GM12878 (cell line): ENCODE data around the gene IFITM1. TPM values are rescaled to one million over a fixed set of nuclear protein-coding genes. Genes with fewer than 3 reads are reported as not detected.

Experiments used
- BCL11A ChIP-seq: IDR thresholded peaks from 2 replicates; pipeline ENCODE4 v1.6.1; 2011; ENCODE audit warnings: low read depth, low read length
- CBFB ChIP-seq: IDR thresholded peaks from 2 replicates; pipeline ENCODE4 v1.6.1; 2016; ENCODE audit warnings: antibody characterized with exemption, low read depth
- HDGF ChIP-seq: fragments of 450-650 bp; IDR thresholded peaks from 2 replicates; pipeline ENCODE4 v1.6.1; 2016; ENCODE audit warnings: antibody characterized with exemption
- LARP7 ChIP-seq: fragments of 450-650 bp; IDR thresholded peaks from 2 replicates; pipeline ENCODE4 v1.6.1; 2017; ENCODE audit warnings: mild to moderate bottlenecking
- MEF2A ChIP-seq: IDR thresholded peaks from 2 replicates; pipeline ENCODE4 v1.6.1; 2011; ENCODE audit warnings: low read depth, mild to moderate bottlenecking, low read length, moderate library complexity; ENCODE audit not compliant: insufficient read depth
- RUNX3 ChIP-seq: IDR thresholded peaks from 2 replicates; pipeline ENCODE4 v1.6.1; 2012; ENCODE audit warnings: low read length, inconsistent platforms
- SMARCA5 ChIP-seq: fragments of 450-650 bp; IDR thresholded peaks from 2 replicates; pipeline ENCODE4 v1.6.1; 2017; ENCODE audit warnings: mild to moderate bottlenecking
- YY1 ChIP-seq: IDR thresholded peaks from 2 replicates; pipeline ENCODE4 v1.6.1; 2011; ENCODE audit warnings: low read depth, mild to moderate bottlenecking, low read length
- polyA plus RNA-seq, 11 experiments: library from polyadenylated mRNA; depleted of rRNA in 4 of 11; unstranded in 6 of 11; stranded (reverse) in 5 of 11; fragments of >200 nt; fragmentation: Nextera tagmentation in 4 of 11; fragmentation: Illumina TruSeq in 1 of 11; extraction: Ambion mirVana in 4 of 11; extraction: Trizol in 1 of 11; gene quantifications; 1 replicate in 1 of 11; 2 replicates in 10 of 11; pipeline versions ENCODE4 v1.2.1 to v1.2.3, GENCODE V29; 2011 to 2016; ENCODE audit warnings: inconsistent platforms in 2 of 11, missing spikeins in 2 of 11, low read depth in 1 of 11
- total RNA-seq, 4 experiments: library from RNA; depleted of rRNA in 3 of 4; stranded (reverse); fragments of >200 nt in 3 of 4; fragmentation: Illumina TruSeq in 1 of 4; extraction: Trizol in 1 of 4; gene quantifications; 2 replicates each; pipeline versions ENCODE4 v1.2.1 to v1.2.3, GENCODE V29; 2013 to 2021
- TF ChIP-seq, protein P1 (sequence below): fragments of 450-650 bp; IDR thresholded peaks from 2 replicates; pipeline ENCODE4 v1.6.1; 2017; ENCODE audit warnings: mild to moderate bottlenecking, moderate library complexity
- TF ChIP-seq, protein P2 (sequence below), 3 experiments: IDR thresholded peaks in 2 of 3; conservative IDR thresholded peaks in 1 of 3; 2 replicates each; pipeline ENCODE4 v1.5.1; 2011; ENCODE audit warnings: low read depth in 3 of 3, low read length in 3 of 3, mild to moderate bottlenecking in 3 of 3, control low read depth in 2 of 3, moderate library complexity in 2 of 3, inconsistent platforms in 1 of 3, mixed read lengths in 1 of 3; ENCODE audit not compliant: control insufficient read depth in 2 of 3, insufficient read depth in 1 of 3; ENCODE audit errors: extremely low read depth in 1 of 3
- TF ChIP-seq, protein P3 (sequence below): fragments of 450-650 bp; conservative IDR thresholded peaks from 2 replicates; pipeline ENCODE4 v1.6.1; 2017; ENCODE audit warnings: mild to moderate bottlenecking, moderate library complexity
- TF ChIP-seq, protein P4 (sequence below): fragments of 450-650 bp; IDR thresholded peaks from 2 replicates; pipeline ENCODE4 v1.6.1; 2016; ENCODE audit warnings: mild to moderate bottlenecking
- TF ChIP-seq, protein P5 (sequence below): IDR thresholded peaks from 2 replicates; pipeline ENCODE4 v1.6.1; 2011; ENCODE audit warnings: mild to moderate bottlenecking, low read depth, low read length, moderate library complexity; ENCODE audit not compliant: insufficient replicate concordance

Gene IFITM1
- total and polyA plus RNA-seq, 10 of the 15 experiments (the other 5 are each of a cell fraction or from before 2014, with no cell fraction given): 396 to 2,788 (median 607) TPM

DNA sequence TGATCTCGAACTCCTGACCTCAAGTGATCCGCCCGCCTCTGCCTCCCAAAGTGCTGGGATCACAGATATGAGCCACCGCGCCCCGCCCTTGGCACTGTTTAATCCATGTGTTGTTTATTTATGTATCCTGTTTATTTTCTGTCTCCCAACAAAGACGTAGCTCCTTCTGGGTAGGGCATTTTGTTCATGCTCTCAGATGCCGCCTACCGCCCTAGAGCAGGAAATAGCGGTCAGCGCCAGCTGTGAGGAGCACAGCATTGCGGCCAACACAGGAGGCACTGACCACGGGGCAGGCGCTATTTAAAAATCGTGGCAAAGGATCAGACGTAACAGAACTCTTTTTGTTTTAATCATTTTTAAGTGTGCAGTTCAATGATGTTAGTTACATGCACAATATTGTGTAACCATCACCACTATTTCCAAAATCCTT lies 45.1 kb upstream of the IFITM1 start (continued):
- TF ChIP-seq, protein P1, sequence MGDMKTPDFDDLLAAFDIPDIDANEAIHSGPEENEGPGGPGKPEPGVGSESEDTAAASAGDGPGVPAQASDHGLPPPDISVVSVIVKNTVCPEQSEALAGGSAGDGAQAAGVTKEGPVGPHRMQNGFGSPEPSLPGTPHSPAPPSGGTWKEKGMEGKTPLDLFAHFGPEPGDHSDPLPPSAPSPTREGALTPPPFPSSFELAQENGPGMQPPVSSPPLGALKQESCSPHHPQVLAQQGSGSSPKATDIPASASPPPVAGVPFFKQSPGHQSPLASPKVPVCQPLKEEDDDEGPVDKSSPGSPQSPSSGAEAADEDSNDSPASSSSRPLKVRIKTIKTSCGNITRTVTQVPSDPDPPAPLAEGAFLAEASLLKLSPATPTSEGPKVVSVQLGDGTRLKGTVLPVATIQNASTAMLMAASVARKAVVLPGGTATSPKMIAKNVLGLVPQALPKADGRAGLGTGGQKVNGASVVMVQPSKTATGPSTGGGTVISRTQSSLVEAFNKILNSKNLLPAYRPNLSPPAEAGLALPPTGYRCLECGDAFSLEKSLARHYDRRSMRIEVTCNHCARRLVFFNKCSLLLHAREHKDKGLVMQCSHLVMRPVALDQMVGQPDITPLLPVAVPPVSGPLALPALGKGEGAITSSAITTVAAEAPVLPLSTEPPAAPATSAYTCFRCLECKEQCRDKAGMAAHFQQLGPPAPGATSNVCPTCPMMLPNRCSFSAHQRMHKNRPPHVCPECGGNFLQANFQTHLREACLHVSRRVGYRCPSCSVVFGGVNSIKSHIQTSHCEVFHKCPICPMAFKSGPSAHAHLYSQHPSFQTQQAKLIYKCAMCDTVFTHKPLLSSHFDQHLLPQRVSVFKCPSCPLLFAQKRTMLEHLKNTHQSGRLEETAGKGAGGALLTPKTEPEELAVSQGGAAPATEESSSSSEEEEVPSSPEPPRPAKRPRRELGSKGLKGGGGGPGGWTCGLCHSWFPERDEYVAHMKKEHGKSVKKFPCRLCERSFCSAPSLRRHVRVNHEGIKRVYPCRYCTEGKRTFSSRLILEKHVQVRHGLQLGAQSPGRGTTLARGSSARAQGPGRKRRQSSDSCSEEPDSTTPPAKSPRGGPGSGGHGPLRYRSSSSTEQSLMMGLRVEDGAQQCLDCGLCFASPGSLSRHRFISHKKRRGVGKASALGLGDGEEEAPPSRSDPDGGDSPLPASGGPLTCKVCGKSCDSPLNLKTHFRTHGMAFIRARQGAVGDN: peak; percentile 14; the same call in 1 of the 2 replicates
- TF ChIP-seq LARP7 (0 out of 2 replicates have a peak, but pooled peaks have one; percentile 29), BCL11A (peak; percentile 53; the same call in 1 of the 2 replicates), MEF2A (peak; percentile 34; the same call in 1 of the 2 replicates), RUNX3 (peak; percentile 86), HDGF (0 out of 2 replicates have a peak, but pooled peaks have one; percentile 40), YY1 (0 out of 2 replicates have a peak, but pooled peaks have one; percentile 10), CBFB (0 out of 2 replicates have a peak, but pooled peaks have one; percentile 20), SMARCA5 (peak; percentile 88; the same call in 1 of the 2 replicates)
- TF ChIP-seq, protein P2, sequence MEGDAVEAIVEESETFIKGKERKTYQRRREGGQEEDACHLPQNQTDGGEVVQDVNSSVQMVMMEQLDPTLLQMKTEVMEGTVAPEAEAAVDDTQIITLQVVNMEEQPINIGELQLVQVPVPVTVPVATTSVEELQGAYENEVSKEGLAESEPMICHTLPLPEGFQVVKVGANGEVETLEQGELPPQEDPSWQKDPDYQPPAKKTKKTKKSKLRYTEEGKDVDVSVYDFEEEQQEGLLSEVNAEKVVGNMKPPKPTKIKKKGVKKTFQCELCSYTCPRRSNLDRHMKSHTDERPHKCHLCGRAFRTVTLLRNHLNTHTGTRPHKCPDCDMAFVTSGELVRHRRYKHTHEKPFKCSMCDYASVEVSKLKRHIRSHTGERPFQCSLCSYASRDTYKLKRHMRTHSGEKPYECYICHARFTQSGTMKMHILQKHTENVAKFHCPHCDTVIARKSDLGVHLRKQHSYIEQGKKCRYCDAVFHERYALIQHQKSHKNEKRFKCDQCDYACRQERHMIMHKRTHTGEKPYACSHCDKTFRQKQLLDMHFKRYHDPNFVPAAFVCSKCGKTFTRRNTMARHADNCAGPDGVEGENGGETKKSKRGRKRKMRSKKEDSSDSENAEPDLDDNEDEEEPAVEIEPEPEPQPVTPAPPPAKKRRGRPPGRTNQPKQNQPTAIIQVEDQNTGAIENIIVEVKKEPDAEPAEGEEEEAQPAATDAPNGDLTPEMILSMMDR (IDR thresholded peaks at IDR 0.05 in 2 of 3, conservative IDR thresholded peaks at IDR 0.05 in 1 of 3; ENCODE audit: control insufficient read depth in 2 of 3, extremely low read depth in 1 of 3, insufficient read depth in 1 of 3, low read depth in 3 of 3, low read length in 3 of 3): peak in 1 of 3 experiments; percentile 14; a peak in 1 of 6 replicates
- TF ChIP-seq, protein P3, sequence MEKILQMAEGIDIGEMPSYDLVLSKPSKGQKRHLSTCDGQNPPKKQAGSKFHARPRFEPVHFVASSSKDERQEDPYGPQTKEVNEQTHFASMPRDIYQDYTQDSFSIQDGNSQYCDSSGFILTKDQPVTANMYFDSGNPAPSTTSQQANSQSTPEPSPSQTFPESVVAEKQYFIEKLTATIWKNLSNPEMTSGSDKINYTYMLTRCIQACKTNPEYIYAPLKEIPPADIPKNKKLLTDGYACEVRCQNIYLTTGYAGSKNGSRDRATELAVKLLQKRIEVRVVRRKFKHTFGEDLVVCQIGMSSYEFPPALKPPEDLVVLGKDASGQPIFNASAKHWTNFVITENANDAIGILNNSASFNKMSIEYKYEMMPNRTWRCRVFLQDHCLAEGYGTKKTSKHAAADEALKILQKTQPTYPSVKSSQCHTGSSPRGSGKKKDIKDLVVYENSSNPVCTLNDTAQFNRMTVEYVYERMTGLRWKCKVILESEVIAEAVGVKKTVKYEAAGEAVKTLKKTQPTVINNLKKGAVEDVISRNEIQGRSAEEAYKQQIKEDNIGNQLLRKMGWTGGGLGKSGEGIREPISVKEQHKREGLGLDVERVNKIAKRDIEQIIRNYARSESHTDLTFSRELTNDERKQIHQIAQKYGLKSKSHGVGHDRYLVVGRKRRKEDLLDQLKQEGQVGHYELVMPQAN: peak; percentile 59
- TF ChIP-seq, protein P4, sequence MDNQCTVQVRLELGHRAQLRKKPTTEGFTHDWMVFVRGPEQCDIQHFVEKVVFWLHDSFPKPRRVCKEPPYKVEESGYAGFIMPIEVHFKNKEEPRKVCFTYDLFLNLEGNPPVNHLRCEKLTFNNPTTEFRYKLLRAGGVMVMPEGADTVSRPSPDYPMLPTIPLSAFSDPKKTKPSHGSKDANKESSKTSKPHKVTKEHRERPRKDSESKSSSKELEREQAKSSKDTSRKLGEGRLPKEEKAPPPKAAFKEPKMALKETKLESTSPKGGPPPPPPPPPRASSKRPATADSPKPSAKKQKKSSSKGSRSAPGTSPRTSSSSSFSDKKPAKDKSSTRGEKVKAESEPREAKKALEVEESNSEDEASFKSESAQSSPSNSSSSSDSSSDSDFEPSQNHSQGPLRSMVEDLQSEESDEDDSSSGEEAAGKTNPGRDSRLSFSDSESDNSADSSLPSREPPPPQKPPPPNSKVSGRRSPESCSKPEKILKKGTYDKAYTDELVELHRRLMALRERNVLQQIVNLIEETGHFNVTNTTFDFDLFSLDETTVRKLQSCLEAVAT: 0 out of 2 replicates have a peak, but pooled peaks have one; percentile 27
- TF ChIP-seq, protein P5, sequence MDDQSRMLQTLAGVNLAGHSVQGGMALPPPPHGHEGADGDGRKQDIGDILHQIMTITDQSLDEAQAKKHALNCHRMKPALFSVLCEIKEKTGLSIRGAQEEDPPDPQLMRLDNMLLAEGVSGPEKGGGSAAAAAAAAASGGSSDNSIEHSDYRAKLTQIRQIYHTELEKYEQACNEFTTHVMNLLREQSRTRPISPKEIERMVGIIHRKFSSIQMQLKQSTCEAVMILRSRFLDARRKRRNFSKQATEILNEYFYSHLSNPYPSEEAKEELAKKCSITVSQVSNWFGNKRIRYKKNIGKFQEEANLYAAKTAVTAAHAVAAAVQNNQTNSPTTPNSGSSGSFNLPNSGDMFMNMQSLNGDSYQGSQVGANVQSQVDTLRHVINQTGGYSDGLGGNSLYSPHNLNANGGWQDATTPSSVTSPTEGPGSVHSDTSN: peak; percentile 53
